H9 (cell line): Measurements from ENCODE around the gene ZMIZ1. TPM values are rescaled to one million over a fixed set of nuclear protein-coding genes. Genes with fewer than 3 reads are reported as not detected.

Experiments
- DNase-seq: peaks from one replicate; pipeline ENCODE4 v3.0.0-alpha.2; 2017
- H2AFZ ChIP-seq: one replicate; pipeline ENCODE4 v1.6.1; 2013; ENCODE audit warnings: mild to moderate bottlenecking, low read length, control low read depth, moderate library complexity
- H2AK5ac ChIP-seq: 2 replicates; pipeline ENCODE4 v1.6.1; 2013; ENCODE audit warnings: low read length, control low read depth, mixed read lengths; ENCODE audit not compliant: insufficient read length
- H2BK120ac ChIP-seq: one replicate; pipeline ENCODE4 v1.6.1; 2013; ENCODE audit warnings: low read depth, mild to moderate bottlenecking, low read length, control low read depth, inconsistent platforms; ENCODE audit not compliant: poor library complexity, severe bottlenecking
- H2BK12ac ChIP-seq: 2 replicates; pipeline ENCODE4 v1.6.1; 2013; ENCODE audit warnings: low read length, control low read depth, mixed read lengths, low read depth; ENCODE audit not compliant: insufficient read length
- H2BK15ac ChIP-seq: 2 replicates; pipeline ENCODE4 v1.6.1; 2013; ENCODE audit warnings: low read depth, low read length, control low read depth
- H2BK20ac ChIP-seq: one replicate; pipeline ENCODE4 v1.6.1; 2013; ENCODE audit warnings: low read depth, mild to moderate bottlenecking, low read length, control low read depth, inconsistent platforms; ENCODE audit not compliant: poor library complexity, severe bottlenecking
- H2BK5ac ChIP-seq: 2 replicates; pipeline ENCODE4 v1.6.1; 2013; ENCODE audit warnings: low read length, control low read depth, mixed read lengths; ENCODE audit not compliant: insufficient read length
- H3K14ac ChIP-seq: 2 replicates; pipeline ENCODE4 v1.6.1; 2013; ENCODE audit warnings: low read length, control low read depth; ENCODE audit not compliant: insufficient read depth
- H3K18ac ChIP-seq: 2 replicates; pipeline ENCODE4 v1.6.1; 2013; ENCODE audit warnings: low read depth, mild to moderate bottlenecking, mixed read lengths, low read length, control low read depth; ENCODE audit not compliant: insufficient read length
- H3K23ac ChIP-seq: 2 replicates; pipeline ENCODE4 v1.6.1; 2013; ENCODE audit warnings: low read length, control low read depth, mixed read lengths, low read depth; ENCODE audit not compliant: insufficient read length
- H3K23me2 ChIP-seq: 2 replicates; pipeline ENCODE4 v1.6.1; 2013; ENCODE audit warnings: low read depth, mild to moderate bottlenecking, mixed read lengths, low read length, control low read depth; ENCODE audit not compliant: insufficient read length, poor library complexity, severe bottlenecking
- H3K27ac ChIP-seq: 2 replicates; pipeline ENCODE4 v1.5.1; 2013; ENCODE audit warnings: low read length, control low read depth, mixed read lengths, low read depth; ENCODE audit not compliant: insufficient read length
- H3K27me3 ChIP-seq: 2 replicates; pipeline ENCODE4 v1.6.1; 2013; ENCODE audit warnings: low read length, control low read depth, inconsistent platforms; ENCODE audit not compliant: insufficient read depth
- H3K4ac ChIP-seq: 2 replicates; pipeline ENCODE4 v1.6.1; 2013; ENCODE audit warnings: low read depth, mild to moderate bottlenecking, control low read depth, inconsistent platforms, low read length, moderate library complexity
- H3K4me1 ChIP-seq: 2 replicates; pipeline ENCODE4 v1.6.1; 2013; ENCODE audit warnings: low read length, control low read depth, inconsistent platforms; ENCODE audit not compliant: insufficient read depth
- H3K4me2 ChIP-seq: 2 replicates; pipeline ENCODE4 v1.6.1; 2013; ENCODE audit warnings: low read length, control low read depth, mixed read lengths; ENCODE audit not compliant: insufficient read length, insufficient read depth
- H3K56ac ChIP-seq: 2 replicates; pipeline ENCODE4 v1.6.1; 2013; ENCODE audit warnings: low read depth, mild to moderate bottlenecking, mixed read lengths, low read length, control low read depth; ENCODE audit not compliant: insufficient read length
- H3K79me1 ChIP-seq: 2 replicates; pipeline ENCODE4 v1.6.1; 2013; ENCODE audit warnings: low read depth, mild to moderate bottlenecking, moderate library complexity, low read length, control low read depth, inconsistent platforms; ENCODE audit not compliant: insufficient read depth, poor library complexity, severe bottlenecking
- H3K79me2 ChIP-seq: 2 replicates; pipeline ENCODE4 v1.6.1; 2013; ENCODE audit warnings: low read length, control low read depth, inconsistent platforms; ENCODE audit not compliant: insufficient read depth
- H3K9ac ChIP-seq: 2 replicates; pipeline ENCODE4 v1.6.1; 2013; ENCODE audit warnings: low read length, control low read depth, mixed read lengths; ENCODE audit not compliant: insufficient read length; ENCODE audit errors: extremely low read depth
- H3K9me3 ChIP-seq: one replicate; pipeline ENCODE4 v1.6.1; 2013; ENCODE audit warnings: low read depth, low read length, inconsistent platforms; ENCODE audit not compliant: control insufficient read depth
- H3T11ph ChIP-seq: one replicate; pipeline ENCODE4 v1.6.1; 2013; ENCODE audit warnings: mild to moderate bottlenecking, low read length, control low read depth, inconsistent platforms
- H4K20me1 ChIP-seq: one replicate; pipeline ENCODE4 v1.6.1; 2013; ENCODE audit not compliant: control insufficient read depth, insufficient read length, insufficient read depth
- H4K5ac ChIP-seq: 2 replicates; pipeline ENCODE4 v1.6.1; 2013; ENCODE audit warnings: low read depth, mild to moderate bottlenecking, mixed read lengths, low read length, control low read depth; ENCODE audit not compliant: insufficient read length
- H4K8ac ChIP-seq: replicated peaks from 2 replicates; pipeline ENCODE4 v1.6.1; 2013; ENCODE audit warnings: low read length, control low read depth, mixed read lengths, low read depth; ENCODE audit not compliant: insufficient read length
- H4K91ac ChIP-seq: 2 replicates; pipeline ENCODE4 v1.6.1; 2013; ENCODE audit warnings: low read depth, mild to moderate bottlenecking, moderate library complexity, mixed read lengths, low read length, control low read depth; ENCODE audit not compliant: insufficient read length
- H3K27ac Mint-ChIP-seq, 3 experiments: 2 replicates in 2 of 3; 3 replicates in 1 of 3; pipeline ENCODE4 v1.8.0; 2020 to 2021; ENCODE audit warnings: mixed read lengths in 3 of 3, mild to moderate bottlenecking in 1 of 3, moderate library complexity in 1 of 3
- H3K27me3 Mint-ChIP-seq: 2 replicates; pipeline ENCODE4 v1.8.0; 2021; ENCODE audit warnings: low read depth, mild to moderate bottlenecking, moderate library complexity, mixed read lengths
- H3K36me3 Mint-ChIP-seq, 3 experiments: 2 replicates in 2 of 3; 3 replicates in 1 of 3; pipeline ENCODE4 v1.8.0; 2020 to 2021; ENCODE audit warnings: low read depth in 3 of 3, mixed read lengths in 3 of 3; ENCODE audit not compliant: insufficient read depth in 1 of 3
- H3K4me1 Mint-ChIP-seq, 2 experiments: 2 replicates each; pipeline ENCODE4 v1.8.0; 2020; ENCODE audit warnings: mixed read lengths in 2 of 2
- H3K4me3 Mint-ChIP-seq, 2 experiments: 2 replicates in 1 of 2; 3 replicates in 1 of 2; pipeline ENCODE4 v1.8.0; 2020 to 2021; ENCODE audit warnings: mild to moderate bottlenecking in 2 of 2, mixed read lengths in 2 of 2, moderate library complexity in 1 of 2
- H3K9me3 Mint-ChIP-seq, 2 experiments: 2 replicates in 1 of 2; 3 replicates in 1 of 2; pipeline ENCODE4 v1.8.0; 2020; ENCODE audit warnings: mild to moderate bottlenecking in 2 of 2, mixed read lengths in 2 of 2, moderate library complexity in 1 of 2
- WGBS: extraction: QIAGEN DNeasy Blood & Tissue Kit; methylation state at CpG from one replicate; pipeline ENCODE4 v1.1.7; 2013; ENCODE audit warnings: missing lambda C conversion rate, low lambda C conversion rate, mixed read lengths; ENCODE audit not compliant: insufficient read length; ENCODE audit errors: extremely low coverage; 5-methylcytosine and 5-hydroxymethylcytosine counted together
- total RNA-seq: library from RNA; stranded (reverse); gene quantifications from 2 replicates; pipeline ENCODE4 v1.2.1, GENCODE V29; 2021
- TF ChIP-seq, protein P1 (sequence below): fragments of 200-600 bp; sonication (generic); conservative IDR thresholded peaks from 3 replicates; pipeline ENCODE4 v1.8.0; 2021; ENCODE audit warnings: antibody characterized with exemption, mild to moderate bottlenecking

Gene ZMIZ1
- total RNA-seq, 1 experiment from 2014 or later, result 36.9 TPM

DNA sequence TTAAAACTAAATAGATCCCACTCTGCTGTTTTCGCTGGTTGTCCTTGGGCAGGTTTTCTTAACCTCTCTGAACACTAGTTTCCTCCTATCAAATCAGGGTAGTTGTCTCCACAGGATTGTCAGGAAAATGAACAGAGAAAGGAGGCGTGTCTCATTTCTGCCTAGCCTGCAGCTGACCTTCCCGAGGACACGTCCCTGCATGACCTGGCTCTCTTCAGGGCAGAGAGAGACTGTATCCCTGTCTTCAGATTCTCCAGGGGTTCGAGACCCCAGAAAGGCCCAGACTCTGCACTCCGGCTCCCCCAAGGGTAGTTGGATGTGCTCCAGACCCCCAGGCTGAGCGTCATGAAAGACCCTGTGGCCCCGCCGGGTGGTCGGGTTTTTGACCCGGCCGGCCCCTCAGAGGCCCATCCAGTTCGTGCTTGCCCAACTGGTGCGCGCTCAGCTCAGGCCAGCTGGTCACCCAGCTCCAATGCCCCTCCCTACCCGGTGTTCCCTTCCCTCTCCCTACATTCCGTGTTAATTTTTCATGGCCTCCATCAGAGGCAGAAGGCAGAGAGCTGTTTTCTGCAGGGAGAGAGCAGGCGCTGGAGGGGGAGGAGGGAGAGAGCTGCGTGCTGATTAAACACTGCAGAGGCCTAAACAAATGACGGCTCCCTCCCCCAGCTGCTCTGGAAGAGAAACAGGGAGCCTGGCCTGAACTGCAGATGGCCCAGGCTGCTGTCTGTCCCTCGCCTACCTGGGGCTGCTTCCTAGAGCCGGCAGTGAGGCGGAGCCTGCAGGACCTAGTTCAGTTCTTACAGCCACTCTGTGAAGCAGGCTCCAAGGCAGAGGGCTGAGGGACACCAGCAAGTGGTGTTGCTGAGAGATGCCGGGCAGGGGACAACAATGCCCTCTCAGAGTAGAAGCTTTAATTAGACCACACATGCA, 192.3 kb downstream of the ZMIZ1 start:
- H3K27me3 Mint-ChIP-seq, result no peaks in the 10 kb centered on the region
- TF ChIP-seq, protein P1, sequence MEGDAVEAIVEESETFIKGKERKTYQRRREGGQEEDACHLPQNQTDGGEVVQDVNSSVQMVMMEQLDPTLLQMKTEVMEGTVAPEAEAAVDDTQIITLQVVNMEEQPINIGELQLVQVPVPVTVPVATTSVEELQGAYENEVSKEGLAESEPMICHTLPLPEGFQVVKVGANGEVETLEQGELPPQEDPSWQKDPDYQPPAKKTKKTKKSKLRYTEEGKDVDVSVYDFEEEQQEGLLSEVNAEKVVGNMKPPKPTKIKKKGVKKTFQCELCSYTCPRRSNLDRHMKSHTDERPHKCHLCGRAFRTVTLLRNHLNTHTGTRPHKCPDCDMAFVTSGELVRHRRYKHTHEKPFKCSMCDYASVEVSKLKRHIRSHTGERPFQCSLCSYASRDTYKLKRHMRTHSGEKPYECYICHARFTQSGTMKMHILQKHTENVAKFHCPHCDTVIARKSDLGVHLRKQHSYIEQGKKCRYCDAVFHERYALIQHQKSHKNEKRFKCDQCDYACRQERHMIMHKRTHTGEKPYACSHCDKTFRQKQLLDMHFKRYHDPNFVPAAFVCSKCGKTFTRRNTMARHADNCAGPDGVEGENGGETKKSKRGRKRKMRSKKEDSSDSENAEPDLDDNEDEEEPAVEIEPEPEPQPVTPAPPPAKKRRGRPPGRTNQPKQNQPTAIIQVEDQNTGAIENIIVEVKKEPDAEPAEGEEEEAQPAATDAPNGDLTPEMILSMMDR, result no peak

More for the DNA sequence above, 192.3 kb downstream of the ZMIZ1 start:
- Histone ChIP-seq H4K8ac (no peak overlapping the region), H3K4ac (no peak overlapping the region), H3K56ac (no peak overlapping the region), H3K14ac (no peak overlapping the region; the same call in 1 of the 2 replicates), H2AK5ac (no peak overlapping the region), H3K79me1 (no peaks in the 10 kb centered on the region), H3K23ac (no peak overlapping the region), H2BK15ac (no peak overlapping the region), H2BK20ac (no peak overlapping the region), H3K9me3 (no peaks in the 10 kb centered on the region), H3K18ac (no peak overlapping the region), H3K79me2 (no peaks in the 10 kb centered on the region), H3K4me2 (no peak overlapping the region), H3K27ac (no peak overlapping the region), H2BK120ac (no peak overlapping the region), H2BK5ac (no peak overlapping the region), H3K4me1 (no peaks in the 10 kb centered on the region), H3K27me3 (no peaks in the 10 kb centered on the region), H3T11ph (no peak overlapping the region), H4K5ac (no peak overlapping the region), H3K9ac (no peak overlapping the region), H2AFZ (no peak overlapping the region), H4K91ac (no peak overlapping the region), H2BK12ac (no peak overlapping the region), H3K23me2 (no peaks in the 10 kb centered on the region), H4K20me1 (no peaks in the 10 kb centered on the region)
- H3K4me3 Mint-ChIP-seq, result peak overlapping the region in 1 of 2 experiments; percentile 34; a peak in 2 of 5 replicates
- WGBS, result no CpG with 5 or more reads among the region's 24 CpGs
- H3K4me1 Mint-ChIP-seq, result peaks cover 23 to 45% of the 10 kb centered on the region in 2 experiments
- peak; percentile 61 for DNase-seq
- peak overlapping the region in 1 of 3 experiments; percentile 80; a peak in 2 of 7 replicates for H3K27ac Mint-ChIP-seq
- peaks cover 3 to 12% (median 6%) of the 10 kb centered on the region in 3 experiments; a peak in 6 of 7 replicates for H3K36me3 Mint-ChIP-seq
- H3K9me3 Mint-ChIP-seq, result no peaks in the 10 kb centered on the region
